Keratinocyte (primary cell): ENCODE data around the gene WASF2.
"Not testable (repeated sequence)": the region's sequence is repeated elsewhere in the genome, so short reads cannot be mapped to it uniquely, and the experiment has no call there.

Experiments
- EZH2 ChIP-seq: IDR thresholded peaks from one replicate; pipeline ENCODE4 v1.6.1; 2012; ENCODE audit warnings: inconsistent platforms, mild to moderate bottlenecking, low read length, moderate library complexity
- TF ChIP-seq, protein P1 (sequence below), 3 experiments: IDR thresholded peaks in 1 of 3; conservative IDR thresholded peaks in 1 of 3; optimal IDR thresholded peaks in 1 of 3; 2 replicates in 2 of 3; 3 replicates in 1 of 3; pipeline versions ENCODE3 to v1.5.1; 2011; ENCODE audit warnings: low read length in 3 of 3, mild to moderate bottlenecking in 3 of 3, moderate library complexity in 2 of 3, control low read depth in 1 of 3, inconsistent platforms in 1 of 3; ENCODE audit not compliant: insufficient read depth in 2 of 3; ENCODE audit errors: extremely low read depth in 1 of 3

DNA sequence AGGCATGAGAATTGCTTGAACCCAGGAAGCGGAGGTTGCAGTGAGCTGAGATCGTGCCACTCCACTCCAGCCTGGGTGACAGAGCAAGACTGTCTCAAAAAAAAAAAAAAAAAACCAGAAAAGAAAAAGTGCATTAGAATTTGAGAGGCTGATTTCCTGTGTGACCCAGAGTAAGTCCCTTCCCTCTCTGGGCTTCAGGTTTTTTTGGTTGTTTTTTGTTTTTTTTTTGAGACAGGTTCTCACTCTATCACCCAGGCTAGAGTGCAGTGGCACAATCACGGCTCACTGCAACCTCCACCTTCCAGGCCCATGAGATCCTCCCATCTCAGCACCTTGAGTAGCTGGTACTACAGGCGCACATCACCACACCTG lies 48.3 kb upstream of the WASF2 start:
- TF ChIP-seq, protein P1, sequence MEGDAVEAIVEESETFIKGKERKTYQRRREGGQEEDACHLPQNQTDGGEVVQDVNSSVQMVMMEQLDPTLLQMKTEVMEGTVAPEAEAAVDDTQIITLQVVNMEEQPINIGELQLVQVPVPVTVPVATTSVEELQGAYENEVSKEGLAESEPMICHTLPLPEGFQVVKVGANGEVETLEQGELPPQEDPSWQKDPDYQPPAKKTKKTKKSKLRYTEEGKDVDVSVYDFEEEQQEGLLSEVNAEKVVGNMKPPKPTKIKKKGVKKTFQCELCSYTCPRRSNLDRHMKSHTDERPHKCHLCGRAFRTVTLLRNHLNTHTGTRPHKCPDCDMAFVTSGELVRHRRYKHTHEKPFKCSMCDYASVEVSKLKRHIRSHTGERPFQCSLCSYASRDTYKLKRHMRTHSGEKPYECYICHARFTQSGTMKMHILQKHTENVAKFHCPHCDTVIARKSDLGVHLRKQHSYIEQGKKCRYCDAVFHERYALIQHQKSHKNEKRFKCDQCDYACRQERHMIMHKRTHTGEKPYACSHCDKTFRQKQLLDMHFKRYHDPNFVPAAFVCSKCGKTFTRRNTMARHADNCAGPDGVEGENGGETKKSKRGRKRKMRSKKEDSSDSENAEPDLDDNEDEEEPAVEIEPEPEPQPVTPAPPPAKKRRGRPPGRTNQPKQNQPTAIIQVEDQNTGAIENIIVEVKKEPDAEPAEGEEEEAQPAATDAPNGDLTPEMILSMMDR (optimal IDR thresholded peaks at IDR 0.05 in 1 of 3, IDR thresholded peaks at IDR 0.05 in 1 of 3, conservative IDR thresholded peaks at IDR 0.05 in 1 of 3; ENCODE audit: extremely low read depth in 1 of 3, insufficient read depth in 2 of 3, low read length in 3 of 3): not testable (repeated sequence)
- TF ChIP-seq EZH2: not testable (repeated sequence)
